ENCODE results near the gene CD22. TPM values are rescaled to one million over a fixed set of nuclear protein-coding genes. Genes with fewer than 3 reads are reported as not detected.

CD22 gene
- polyA plus RNA-seq, 1 donor from 2014 or later, result not detected

DNA sequence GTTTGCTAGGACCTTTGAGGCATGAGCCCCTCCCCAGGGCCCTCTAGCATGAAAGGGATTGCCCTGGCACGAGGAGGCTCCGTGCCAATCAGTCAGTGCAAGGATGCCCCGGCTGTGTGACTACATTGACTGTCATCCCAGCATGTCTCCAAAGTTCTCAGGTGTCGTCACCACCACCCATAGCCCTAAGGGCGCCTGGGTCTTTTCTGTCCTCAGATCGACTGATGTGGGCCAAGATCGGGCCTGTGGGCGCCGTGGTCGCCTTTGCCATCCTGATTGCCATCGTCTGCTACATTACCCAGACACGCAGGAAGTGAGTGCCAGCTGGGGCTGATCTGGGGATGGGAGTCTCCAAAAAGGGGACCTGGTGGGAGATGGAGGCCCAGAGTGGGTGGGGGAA is 18.7 kb upstream of the CD22 start:
- H3K27ac ChIP-seq (ENCODE audit: low read length), result no peak overlapping the region
- H3K9me3 ChIP-seq (ENCODE audit: low read length), result no peaks in the 10 kb centered on the region
- H2AFZ ChIP-seq (ENCODE audit: low read depth, low read length), result no peak overlapping the region
- H3K4me3 ChIP-seq (ENCODE audit: low read length), result no peak overlapping the region
- H4K20me1 ChIP-seq (ENCODE audit: insufficient read depth), result no peaks in the 10 kb centered on the region
- no peaks in the 10 kb centered on the region for H3K36me3 ChIP-seq (ENCODE audit: insufficient read depth, low read length)
- no peaks in the 10 kb centered on the region for H3K27me3 ChIP-seq (ENCODE audit: insufficient read depth, low read depth, low read length)
- H3F3A ChIP-seq (ENCODE audit: insufficient read depth, low read length, poor library complexity, severe bottlenecking), result no peaks in the 10 kb centered on the region
- H3K9me2 ChIP-seq (ENCODE audit: insufficient read depth, low read length), result no peaks in the 10 kb centered on the region
- TF ChIP-seq, protein P1, sequence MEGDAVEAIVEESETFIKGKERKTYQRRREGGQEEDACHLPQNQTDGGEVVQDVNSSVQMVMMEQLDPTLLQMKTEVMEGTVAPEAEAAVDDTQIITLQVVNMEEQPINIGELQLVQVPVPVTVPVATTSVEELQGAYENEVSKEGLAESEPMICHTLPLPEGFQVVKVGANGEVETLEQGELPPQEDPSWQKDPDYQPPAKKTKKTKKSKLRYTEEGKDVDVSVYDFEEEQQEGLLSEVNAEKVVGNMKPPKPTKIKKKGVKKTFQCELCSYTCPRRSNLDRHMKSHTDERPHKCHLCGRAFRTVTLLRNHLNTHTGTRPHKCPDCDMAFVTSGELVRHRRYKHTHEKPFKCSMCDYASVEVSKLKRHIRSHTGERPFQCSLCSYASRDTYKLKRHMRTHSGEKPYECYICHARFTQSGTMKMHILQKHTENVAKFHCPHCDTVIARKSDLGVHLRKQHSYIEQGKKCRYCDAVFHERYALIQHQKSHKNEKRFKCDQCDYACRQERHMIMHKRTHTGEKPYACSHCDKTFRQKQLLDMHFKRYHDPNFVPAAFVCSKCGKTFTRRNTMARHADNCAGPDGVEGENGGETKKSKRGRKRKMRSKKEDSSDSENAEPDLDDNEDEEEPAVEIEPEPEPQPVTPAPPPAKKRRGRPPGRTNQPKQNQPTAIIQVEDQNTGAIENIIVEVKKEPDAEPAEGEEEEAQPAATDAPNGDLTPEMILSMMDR (IDR thresholded peaks at IDR 0.05; ENCODE audit: poor library complexity, severe bottlenecking), result no peak
- TF ChIP-seq MXI1 (conservative IDR thresholded peaks at IDR 0.05; ENCODE audit: poor library complexity, severe bottlenecking) (no peak), EP300 (conservative IDR thresholded peaks at IDR 0.05; ENCODE audit: poor library complexity, severe bottlenecking) (no peak)
- H3K9ac ChIP-seq (ENCODE audit: low read length), result no peak overlapping the region
- H3K79me2 ChIP-seq (replicated peaks; ENCODE audit: insufficient read depth, low read length), result no peaks in the 10 kb centered on the region
- no peak overlapping the region for H3K4me2 ChIP-seq (ENCODE audit: low read length)

DNA sequence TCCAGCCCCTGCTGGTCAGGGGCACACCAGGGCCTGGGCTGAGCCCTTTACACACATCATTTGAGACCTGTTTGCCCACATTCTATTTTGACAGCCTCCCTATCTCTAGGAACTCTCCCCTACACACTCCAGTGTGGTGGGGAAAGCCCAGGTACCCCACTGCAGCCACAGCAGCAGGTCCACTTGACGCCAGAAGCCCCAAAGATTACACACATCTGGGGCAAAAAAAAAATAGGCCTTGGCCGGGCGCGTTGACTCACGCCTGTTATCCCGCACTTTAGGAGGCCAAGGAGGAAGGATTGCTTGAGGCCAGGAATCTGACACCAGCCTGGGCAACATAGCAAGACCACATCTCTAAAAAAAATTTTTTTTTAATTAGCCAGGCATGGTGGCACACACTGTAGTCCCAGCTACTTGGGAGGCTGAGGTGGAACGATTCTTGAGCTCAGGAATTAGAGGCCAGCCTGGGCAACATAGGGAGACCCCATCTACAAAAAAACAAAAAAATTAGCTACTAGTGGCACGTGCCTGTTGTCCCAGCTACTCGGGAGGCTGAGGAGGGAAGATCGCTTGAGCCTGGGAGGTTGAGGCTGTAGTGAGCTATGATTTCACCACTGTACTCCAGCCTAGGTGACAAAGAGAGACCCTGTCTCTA is 18.0 kb upstream of the CD22 start:
- no peaks in the 10 kb centered on the region for H3K79me2 ChIP-seq (replicated peaks; ENCODE audit: insufficient read depth, low read length)
- H2AFZ ChIP-seq (ENCODE audit: low read depth, low read length), result no peak overlapping the region
- H3K9me2 ChIP-seq (ENCODE audit: insufficient read depth, low read length), result no peaks in the 10 kb centered on the region
- H3K9ac ChIP-seq (ENCODE audit: low read length), result no peak overlapping the region
- no peaks in the 10 kb centered on the region for H3K27me3 ChIP-seq (ENCODE audit: insufficient read depth, low read depth, low read length)
- no peak overlapping the region for H3K4me2 ChIP-seq (ENCODE audit: low read length)
- no peaks in the 10 kb centered on the region for H3K36me3 ChIP-seq (ENCODE audit: insufficient read depth, low read length)
- no peaks in the 10 kb centered on the region for H4K20me1 ChIP-seq (ENCODE audit: insufficient read depth)
- H3K4me3 ChIP-seq (ENCODE audit: low read length), result no peak overlapping the region
- no peak overlapping the region for H3K27ac ChIP-seq (ENCODE audit: low read length)
- no peaks in the 10 kb centered on the region for H3F3A ChIP-seq (ENCODE audit: insufficient read depth, low read length, poor library complexity, severe bottlenecking)
- H3K9me3 ChIP-seq (ENCODE audit: low read length), result no peaks in the 10 kb centered on the region
- TF ChIP-seq RAD21 (conservative IDR thresholded peaks at IDR 0.05) (no peak), EP300 (conservative IDR thresholded peaks at IDR 0.05; ENCODE audit: poor library complexity, severe bottlenecking) (no peak), TAF1 (IDR thresholded peaks at IDR 0.05; ENCODE audit: low read depth) (no peak), MXI1 (conservative IDR thresholded peaks at IDR 0.05; ENCODE audit: poor library complexity, severe bottlenecking) (no peak), EZH2 (IDR thresholded peaks at IDR 0.05; ENCODE audit: borderline replicate concordance, insufficient read depth, low read length, poor library complexity, severe bottlenecking) (no peak), SMC3 (conservative IDR thresholded peaks at IDR 0.05; ENCODE audit: poor library complexity) (no peak), POLR2AphosphoS5 (IDR thresholded peaks at IDR 0.05) (no peak)
- TF ChIP-seq, protein P2, sequence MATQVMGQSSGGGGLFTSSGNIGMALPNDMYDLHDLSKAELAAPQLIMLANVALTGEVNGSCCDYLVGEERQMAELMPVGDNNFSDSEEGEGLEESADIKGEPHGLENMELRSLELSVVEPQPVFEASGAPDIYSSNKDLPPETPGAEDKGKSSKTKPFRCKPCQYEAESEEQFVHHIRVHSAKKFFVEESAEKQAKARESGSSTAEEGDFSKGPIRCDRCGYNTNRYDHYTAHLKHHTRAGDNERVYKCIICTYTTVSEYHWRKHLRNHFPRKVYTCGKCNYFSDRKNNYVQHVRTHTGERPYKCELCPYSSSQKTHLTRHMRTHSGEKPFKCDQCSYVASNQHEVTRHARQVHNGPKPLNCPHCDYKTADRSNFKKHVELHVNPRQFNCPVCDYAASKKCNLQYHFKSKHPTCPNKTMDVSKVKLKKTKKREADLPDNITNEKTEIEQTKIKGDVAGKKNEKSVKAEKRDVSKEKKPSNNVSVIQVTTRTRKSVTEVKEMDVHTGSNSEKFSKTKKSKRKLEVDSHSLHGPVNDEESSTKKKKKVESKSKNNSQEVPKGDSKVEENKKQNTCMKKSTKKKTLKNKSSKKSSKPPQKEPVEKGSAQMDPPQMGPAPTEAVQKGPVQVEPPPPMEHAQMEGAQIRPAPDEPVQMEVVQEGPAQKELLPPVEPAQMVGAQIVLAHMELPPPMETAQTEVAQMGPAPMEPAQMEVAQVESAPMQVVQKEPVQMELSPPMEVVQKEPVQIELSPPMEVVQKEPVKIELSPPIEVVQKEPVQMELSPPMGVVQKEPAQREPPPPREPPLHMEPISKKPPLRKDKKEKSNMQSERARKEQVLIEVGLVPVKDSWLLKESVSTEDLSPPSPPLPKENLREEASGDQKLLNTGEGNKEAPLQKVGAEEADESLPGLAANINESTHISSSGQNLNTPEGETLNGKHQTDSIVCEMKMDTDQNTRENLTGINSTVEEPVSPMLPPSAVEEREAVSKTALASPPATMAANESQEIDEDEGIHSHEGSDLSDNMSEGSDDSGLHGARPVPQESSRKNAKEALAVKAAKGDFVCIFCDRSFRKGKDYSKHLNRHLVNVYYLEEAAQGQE (IDR thresholded peaks at IDR 0.05; ENCODE audit: borderline replicate concordance), result no peak
- TF ChIP-seq, protein P1 (IDR thresholded peaks at IDR 0.05; ENCODE audit: poor library complexity, severe bottlenecking), result no peak

All from neural cell (in vitro differentiated cells).